Endodermal cell (in vitro differentiated cells): ENCODE measurements around the gene F8A1. TPM values are rescaled to one million over a fixed set of nuclear protein-coding genes. Genes with fewer than 3 reads are reported as not detected.
"Not testable (repeated sequence)": the region's sequence is repeated elsewhere in the genome, so short reads cannot be mapped to it uniquely, and the experiment has no call there.

Experiments
- DNase-seq: peaks from one replicate; pipeline ENCODE4 v3.0.0-alpha.2; 2017
- H3K27ac ChIP-seq: 2 replicates; pipeline ENCODE4 v1.5.1; 2013; ENCODE audit warnings: mild to moderate bottlenecking, low read depth, low read length, moderate library complexity
- H3K27me3 ChIP-seq: 2 replicates; pipeline ENCODE4 v1.6.1; 2013; ENCODE audit warnings: mild to moderate bottlenecking, low read length, moderate library complexity; ENCODE audit not compliant: insufficient read depth, control insufficient read depth, poor library complexity, severe bottlenecking
- H3K36me3 ChIP-seq: 2 replicates; pipeline ENCODE4 v1.7.0; 2013; ENCODE audit warnings: mild to moderate bottlenecking, low read length, moderate library complexity; ENCODE audit not compliant: control insufficient read depth, insufficient read depth
- H3K4me1 ChIP-seq: one replicate; pipeline ENCODE4 v1.7.0; 2013; ENCODE audit warnings: low read length; ENCODE audit not compliant: control insufficient read depth, insufficient read depth
- H3K4me3 ChIP-seq: 2 replicates; pipeline ENCODE4 v1.5.1; 2013; ENCODE audit warnings: mild to moderate bottlenecking, low read length, moderate library complexity
- H3K9ac ChIP-seq: 2 replicates; pipeline ENCODE4 v1.6.1; 2013; ENCODE audit warnings: mild to moderate bottlenecking, low read length, moderate library complexity; ENCODE audit not compliant: poor library complexity, severe bottlenecking; ENCODE audit errors: extremely low read depth
- H3K9me3 ChIP-seq: 2 replicates; pipeline ENCODE4 v1.6.1; 2013; ENCODE audit warnings: mild to moderate bottlenecking, low read length, moderate library complexity; ENCODE audit not compliant: control insufficient read depth
- H3K27ac Mint-ChIP-seq: 2 replicates; pipeline ENCODE4 v1.8.0; 2020; ENCODE audit warnings: mixed read lengths
- H3K27me3 Mint-ChIP-seq: 2 replicates; pipeline ENCODE4 v1.8.0; 2021; ENCODE audit warnings: mild to moderate bottlenecking, mixed read lengths; ENCODE audit not compliant: insufficient read depth
- H3K36me3 Mint-ChIP-seq: 2 replicates; pipeline ENCODE4 v1.8.0; 2020; ENCODE audit warnings: low read depth, mixed read lengths
- H3K4me1 Mint-ChIP-seq: 2 replicates; pipeline ENCODE4 v1.8.0; 2020; ENCODE audit warnings: mixed read lengths
- H3K4me3 Mint-ChIP-seq: 2 replicates; pipeline ENCODE4 v1.8.0; 2020; ENCODE audit warnings: mild to moderate bottlenecking, moderate library complexity, mixed read lengths
- H3K9me3 Mint-ChIP-seq: 2 replicates; pipeline ENCODE4 v1.8.0; 2020; ENCODE audit warnings: mild to moderate bottlenecking, mixed read lengths
- WGBS, 2 experiments: methylation state at CpG; one replicate each; pipeline versions ENCODE4 v1.1.5 to v1.1.7; 2013; ENCODE audit warnings: missing lambda C conversion rate in 2 of 2, mixed read lengths in 1 of 2; ENCODE audit not compliant: insufficient coverage in 1 of 2, insufficient read length in 1 of 2; 5-methylcytosine and 5-hydroxymethylcytosine counted together
- long read RNA-seq, 4 experiments: library from polyadenylated mRNA in 2 of 4; library from RNA in 1 of 4; library from capped mRNA in 1 of 4; stranded (forward) in 3 of 4; unstranded in 1 of 4; transcript quantifications; one replicate each; pipeline ENCODE4 v2.0.0, GENCODE V29; 2020 to 2021; ENCODE audit warnings: inconsistent platforms in 1 of 4
- polyA plus RNA-seq, 2 experiments: library from polyadenylated mRNA; stranded (reverse); fragments of 50-300 nt; gene quantifications; one replicate each; pipeline ENCODE4 v1.2.3, GENCODE V29; 2013
- total RNA-seq, 2 donors: library from RNA; stranded (reverse); fragmentation: NEBNext Ultra II Directional in 1 of 2; extraction: Animal tissue kit (Norgen Biotek cat#: 25700) in 1 of 2; gene quantifications; 2 replicates in 1 of 2; 3 replicates in 1 of 2; pipeline ENCODE4 v1.2.1, GENCODE V29; 2021
- TF ChIP-seq, protein P1 (sequence below): fragments of 200-600 bp; sonication (generic); conservative IDR thresholded peaks from 2 replicates; pipeline ENCODE4 v1.5.0; 2021; ENCODE audit warnings: antibody characterized with exemption, mild to moderate bottlenecking

F8A1 gene
- total RNA-seq = 10 to 100 TPM; 23.2 to 27.7 TPM
- 17.6 TPM for polyA plus RNA-seq (2013, experiment 1 of 2)
- polyA plus RNA-seq (2013, experiment 2 of 2) = 16.6 TPM
- long read RNA-seq, experiment 1, transcript F8A1-201 (1 exons, 1,713 nt) = major isoform, 24 of 24 reads
- long read RNA-seq, experiment 1, partial matches to known transcripts = 0 of 24 reads
- long read RNA-seq, experiment 1, other reads (novel, unspliced or antisense) = 0 of 24 reads
- long read RNA-seq, experiment 2, transcript F8A1-201 (1 exons, 1,713 nt) = major isoform, 101 of 102 reads
- long read RNA-seq, experiment 2, partial matches to known transcripts = 0 of 102 reads
- long read RNA-seq, experiment 2, other reads (novel, unspliced or antisense) = 1 of 102 reads
- long read RNA-seq, experiment 3 = 0 reads
- long read RNA-seq, experiment 4 = 0 reads

DNA sequence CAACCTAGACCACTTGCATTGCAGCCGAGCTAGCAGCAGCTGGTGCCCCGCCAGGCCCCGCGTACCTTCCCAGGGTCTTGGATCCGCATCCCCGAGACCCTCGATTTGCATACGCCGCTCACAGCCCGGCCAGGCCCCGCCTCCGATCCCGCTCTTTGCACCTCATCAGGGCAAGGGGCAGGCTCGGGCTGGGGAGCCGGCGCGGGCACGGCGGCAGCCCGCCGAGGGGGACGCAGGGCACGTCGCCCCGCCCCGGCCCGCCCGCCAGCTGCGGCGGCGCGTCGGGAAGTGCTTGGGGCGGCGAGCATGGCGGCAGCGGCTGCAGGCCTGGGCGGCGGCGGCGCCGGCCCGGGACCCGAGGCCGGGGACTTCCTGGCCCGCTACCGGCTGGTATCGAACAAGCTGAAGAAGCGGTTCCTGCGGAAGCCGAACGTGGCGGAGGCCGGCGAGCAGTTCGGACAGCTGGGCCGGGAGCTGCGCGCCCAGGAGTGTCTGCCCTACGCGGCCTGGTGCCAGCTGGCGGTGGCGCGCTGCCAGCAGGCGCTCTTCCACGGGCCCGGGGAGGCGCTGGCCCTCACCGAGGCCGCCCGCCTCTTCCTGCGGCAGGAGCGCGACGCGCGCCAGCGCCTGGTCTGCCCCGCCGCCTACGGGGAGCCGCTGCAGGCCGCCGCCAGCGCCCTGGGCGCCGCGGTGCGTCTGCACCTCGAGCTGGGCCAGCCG, at the start of gene F8A1:
Gene F8A1 (plus strand): TSS at position 287 of the 720 bp plus-strand sequence. CDS start 20 bp downstream, at position 307.
- not testable (repeated sequence) for H3K4me1 ChIP-seq, H3K27ac Mint-ChIP-seq, H3K36me3 Mint-ChIP-seq, H3K9ac ChIP-seq, DNase-seq, H3K27me3 Mint-ChIP-seq, H3K27ac ChIP-seq, H3K9me3 ChIP-seq, H3K4me1 Mint-ChIP-seq, H3K4me3 Mint-ChIP-seq, H3K4me3 ChIP-seq, H3K36me3 ChIP-seq, H3K27me3 ChIP-seq, H3K9me3 Mint-ChIP-seq
- no CpG with 5 or more reads among the region's 91 CpGs for WGBS, 2 experiments

DNA sequence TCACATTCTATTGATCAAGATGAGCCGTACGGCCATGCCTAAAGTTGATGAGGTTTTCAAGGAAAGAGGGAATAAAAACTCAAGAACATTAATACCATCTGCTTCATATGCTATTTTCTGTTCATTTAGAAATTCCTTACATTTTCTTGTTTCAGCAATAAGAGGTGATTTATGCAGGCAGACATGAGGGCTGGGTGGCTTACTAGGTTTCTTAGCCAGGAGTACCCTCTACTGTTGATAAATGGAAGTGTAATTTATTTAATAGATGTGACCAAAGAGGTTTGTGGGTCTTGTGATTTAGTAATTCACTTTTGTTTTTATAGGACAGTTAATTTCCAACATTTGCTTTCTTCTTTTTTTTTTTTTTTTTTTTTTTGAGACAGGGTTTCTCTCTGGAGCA, 45.3 kb upstream of the F8A1 start:
- Histone ChIP-seq H3K4me1 (no peaks in the 10 kb centered on the region), H3K9ac (no peak overlapping the region), H3K36me3 (no peaks in the 10 kb centered on the region), H3K27me3 (no peaks in the 10 kb centered on the region), H3K27ac (no peak overlapping the region), H3K4me3 (no peak overlapping the region), H3K9me3 (peaks cover 3% of the 10 kb centered on the region)
- Mint-ChIP-seq H3K27me3 (no peaks in the 10 kb centered on the region), H3K27ac (no peak overlapping the region), H3K4me3 (no peak overlapping the region), H3K9me3 (peaks cover 44% of the 10 kb centered on the region), H3K4me1 (no peaks in the 10 kb centered on the region), H3K36me3 (no peaks in the 10 kb centered on the region)
- no peak for DNase-seq
- TF ChIP-seq, protein P1, sequence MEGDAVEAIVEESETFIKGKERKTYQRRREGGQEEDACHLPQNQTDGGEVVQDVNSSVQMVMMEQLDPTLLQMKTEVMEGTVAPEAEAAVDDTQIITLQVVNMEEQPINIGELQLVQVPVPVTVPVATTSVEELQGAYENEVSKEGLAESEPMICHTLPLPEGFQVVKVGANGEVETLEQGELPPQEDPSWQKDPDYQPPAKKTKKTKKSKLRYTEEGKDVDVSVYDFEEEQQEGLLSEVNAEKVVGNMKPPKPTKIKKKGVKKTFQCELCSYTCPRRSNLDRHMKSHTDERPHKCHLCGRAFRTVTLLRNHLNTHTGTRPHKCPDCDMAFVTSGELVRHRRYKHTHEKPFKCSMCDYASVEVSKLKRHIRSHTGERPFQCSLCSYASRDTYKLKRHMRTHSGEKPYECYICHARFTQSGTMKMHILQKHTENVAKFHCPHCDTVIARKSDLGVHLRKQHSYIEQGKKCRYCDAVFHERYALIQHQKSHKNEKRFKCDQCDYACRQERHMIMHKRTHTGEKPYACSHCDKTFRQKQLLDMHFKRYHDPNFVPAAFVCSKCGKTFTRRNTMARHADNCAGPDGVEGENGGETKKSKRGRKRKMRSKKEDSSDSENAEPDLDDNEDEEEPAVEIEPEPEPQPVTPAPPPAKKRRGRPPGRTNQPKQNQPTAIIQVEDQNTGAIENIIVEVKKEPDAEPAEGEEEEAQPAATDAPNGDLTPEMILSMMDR = peak; percentile 68
- WGBS, 2 experiments = 83% methylated on average over 2 of the region's 2 CpGs; no CpG with 5 or more reads in 1 of the 2 experiments

DNA sequence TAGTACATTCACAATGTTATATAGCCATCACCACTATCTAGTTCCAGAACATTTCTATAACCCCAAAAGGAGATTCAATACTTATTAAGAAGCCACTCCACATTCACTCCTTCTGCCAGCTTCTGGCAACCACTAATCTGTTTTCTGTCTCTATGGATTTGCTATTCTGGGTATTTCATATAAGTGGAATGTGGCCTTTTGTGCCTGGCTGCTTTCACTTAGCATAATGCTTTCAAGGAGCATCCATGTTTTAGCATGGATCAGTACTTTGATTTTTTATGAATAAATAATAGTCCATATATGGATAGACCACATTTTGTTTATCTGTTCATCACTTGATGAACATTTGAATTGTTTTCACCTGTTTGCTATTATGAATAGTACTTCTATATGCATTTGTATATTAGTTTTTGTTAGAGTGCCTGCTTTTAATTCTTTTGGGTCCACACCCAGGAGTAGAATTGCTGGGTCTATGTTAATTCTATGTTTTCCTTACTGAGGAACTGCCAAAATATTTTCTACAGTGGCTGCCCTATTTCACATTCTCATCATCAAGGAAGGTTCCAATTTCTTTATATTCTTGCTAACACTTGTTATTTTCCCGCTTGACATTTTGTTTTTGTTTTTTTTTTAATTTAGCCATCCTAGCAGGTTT, 35.1 kb upstream of the F8A1 start:
- TF ChIP-seq, protein P1 = no peak
- no CpG with 5 or more reads among the region's 1 CpG for WGBS, 2 experiments
- no peak overlapping the region for H3K4me3 Mint-ChIP-seq

More for the DNA sequence above, 35.1 kb upstream of the F8A1 start:
- Mint-ChIP-seq H3K9me3 (peaks cover 70% of the 10 kb centered on the region), H3K36me3 (no peaks in the 10 kb centered on the region), H3K27me3 (peaks cover 2% of the 10 kb centered on the region), H3K27ac (no peak overlapping the region), H3K4me1 (peaks cover 2% of the 10 kb centered on the region)
- Histone ChIP-seq H3K4me1 (no peaks in the 10 kb centered on the region), H3K36me3 (no peaks in the 10 kb centered on the region), H3K27me3 (no peaks in the 10 kb centered on the region), H3K9me3 (no peaks in the 10 kb centered on the region), H3K4me3 (no peak overlapping the region), H3K9ac (no peak overlapping the region), H3K27ac (no peak overlapping the region)
- DNase-seq = no peak
